ENCODE data around the gene BEND5.

The BEND5 gene

DNA sequence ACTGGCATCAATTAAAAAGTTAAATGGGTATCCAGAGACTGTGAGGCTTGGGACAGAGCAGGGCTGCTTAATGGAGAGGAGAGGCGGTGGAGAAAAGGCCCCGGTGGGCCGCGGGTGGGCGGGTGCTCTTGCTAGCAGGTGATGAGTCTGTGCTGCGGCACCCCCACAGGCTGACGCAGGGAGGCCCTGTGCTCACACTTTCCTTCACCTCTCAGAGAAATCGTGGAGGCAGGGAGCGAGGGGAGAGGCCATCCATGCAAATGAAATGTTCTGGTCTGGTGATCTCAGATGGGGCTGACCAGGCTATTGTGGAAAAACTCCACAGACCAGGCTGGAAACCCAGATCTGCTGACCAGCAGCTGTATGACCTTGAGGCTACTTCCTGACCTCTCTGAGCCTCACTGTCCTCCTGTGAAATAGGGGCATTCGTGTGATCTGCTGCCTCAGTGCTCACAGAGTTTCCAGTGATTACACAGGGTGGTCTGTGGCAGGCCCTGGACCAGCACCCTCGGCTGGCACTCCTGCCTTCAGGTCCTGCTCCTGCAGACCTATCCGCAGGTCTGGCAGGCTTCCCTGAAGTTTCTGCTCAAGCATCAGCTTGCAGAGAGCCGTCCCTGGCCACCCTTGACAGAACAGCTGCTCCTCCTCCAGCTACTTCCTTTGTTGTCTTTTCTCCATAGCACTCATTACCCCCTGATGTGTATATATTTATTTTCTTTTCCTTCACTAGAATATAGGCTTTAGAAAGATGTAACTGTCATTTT is 89.2 kb downstream of the BEND5 start:
- Mint-ChIP-seq H3K4me3 (no peak overlapping the region), H3K4me1 (ENCODE audit: low read depth) (no peaks in the 10 kb centered on the region), H3K36me3 (ENCODE audit: low read depth) (no peaks in the 10 kb centered on the region), H3K27me3 (ENCODE audit: low read depth) (no peaks in the 10 kb centered on the region), H3K27ac (no peak overlapping the region), H3K9me3 (no peaks in the 10 kb centered on the region)

DNA sequence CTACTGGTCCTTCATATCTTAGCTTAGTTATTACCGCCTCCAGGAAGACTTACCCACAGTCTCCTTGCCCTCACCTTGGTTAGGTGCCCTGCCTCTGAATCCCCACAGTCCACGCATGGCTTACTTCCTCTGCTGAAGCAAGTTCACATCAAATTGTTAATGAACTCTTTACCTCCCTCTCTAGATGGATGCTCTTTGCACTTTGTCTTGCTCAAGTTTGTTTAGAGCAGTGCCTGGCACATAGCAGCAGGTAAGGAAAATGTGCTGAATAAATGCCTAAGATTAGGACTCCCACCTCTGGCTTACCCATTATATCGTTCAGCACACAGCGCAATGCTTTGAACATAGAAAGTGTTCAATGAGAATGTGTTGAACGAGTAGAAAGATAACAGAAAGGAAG is 90.5 kb downstream of the BEND5 start:
- Mint-ChIP-seq H3K27ac (no peak overlapping the region), H3K36me3 (ENCODE audit: low read depth) (no peaks in the 10 kb centered on the region), H3K9me3 (no peaks in the 10 kb centered on the region), H3K4me3 (no peak overlapping the region), H3K4me1 (ENCODE audit: low read depth) (no peaks in the 10 kb centered on the region), H3K27me3 (ENCODE audit: low read depth) (no peaks in the 10 kb centered on the region)

DNA sequence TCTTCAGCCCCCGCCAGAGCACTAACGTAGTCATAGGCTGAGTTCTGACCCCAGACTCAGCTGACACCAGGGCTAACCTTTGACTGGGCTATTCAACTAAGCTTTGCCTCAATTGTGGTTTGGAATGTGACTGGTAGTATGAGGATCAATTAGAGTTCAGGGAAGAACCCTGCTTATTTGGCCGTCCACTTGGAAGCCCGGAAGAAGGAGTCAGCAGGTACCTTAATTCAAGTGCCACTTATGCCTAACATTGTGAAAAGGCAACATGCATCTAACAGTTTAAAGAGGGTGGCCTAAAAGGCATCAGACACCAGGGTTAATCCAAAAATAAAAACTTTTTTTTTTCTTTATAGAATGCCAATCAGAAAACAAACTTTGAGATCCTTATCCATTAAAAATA is 92.3 kb downstream of the BEND5 start:
- Mint-ChIP-seq H3K27ac (no peak overlapping the region), H3K4me1 (ENCODE audit: low read depth) (no peaks in the 10 kb centered on the region), H3K27me3 (ENCODE audit: low read depth) (no peaks in the 10 kb centered on the region), H3K9me3 (no peaks in the 10 kb centered on the region), H3K4me3 (no peak overlapping the region), H3K36me3 (ENCODE audit: low read depth) (no peaks in the 10 kb centered on the region)

DNA sequence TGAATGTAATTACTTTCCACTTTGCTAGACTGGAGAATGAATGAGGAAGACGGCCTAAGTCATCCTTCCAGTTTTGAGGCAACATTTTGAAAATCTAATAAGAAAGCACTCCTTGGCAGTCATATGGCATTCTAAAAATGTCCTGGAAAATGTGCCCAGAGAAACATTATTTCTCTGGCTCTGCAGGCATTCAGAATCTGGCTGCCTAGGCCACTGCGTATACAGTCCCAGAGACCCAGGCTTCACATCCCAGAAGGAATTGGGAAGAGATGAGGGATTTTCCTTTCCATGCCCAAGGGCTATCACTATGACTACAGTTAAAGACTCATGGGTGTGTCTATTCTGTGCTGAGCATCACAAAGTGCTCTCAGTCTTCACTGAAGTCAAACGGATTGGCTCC is 92.9 kb downstream of the BEND5 start:
- H3K36me3 Mint-ChIP-seq (ENCODE audit: low read depth), result no peaks in the 10 kb centered on the region
- no peaks in the 10 kb centered on the region for H3K4me1 Mint-ChIP-seq (ENCODE audit: low read depth)
- H3K27ac Mint-ChIP-seq, result no peak overlapping the region
- no peaks in the 10 kb centered on the region for H3K9me3 Mint-ChIP-seq
- H3K27me3 Mint-ChIP-seq (ENCODE audit: low read depth), result no peaks in the 10 kb centered on the region
- H3K4me3 Mint-ChIP-seq, result no peak overlapping the region

DNA sequence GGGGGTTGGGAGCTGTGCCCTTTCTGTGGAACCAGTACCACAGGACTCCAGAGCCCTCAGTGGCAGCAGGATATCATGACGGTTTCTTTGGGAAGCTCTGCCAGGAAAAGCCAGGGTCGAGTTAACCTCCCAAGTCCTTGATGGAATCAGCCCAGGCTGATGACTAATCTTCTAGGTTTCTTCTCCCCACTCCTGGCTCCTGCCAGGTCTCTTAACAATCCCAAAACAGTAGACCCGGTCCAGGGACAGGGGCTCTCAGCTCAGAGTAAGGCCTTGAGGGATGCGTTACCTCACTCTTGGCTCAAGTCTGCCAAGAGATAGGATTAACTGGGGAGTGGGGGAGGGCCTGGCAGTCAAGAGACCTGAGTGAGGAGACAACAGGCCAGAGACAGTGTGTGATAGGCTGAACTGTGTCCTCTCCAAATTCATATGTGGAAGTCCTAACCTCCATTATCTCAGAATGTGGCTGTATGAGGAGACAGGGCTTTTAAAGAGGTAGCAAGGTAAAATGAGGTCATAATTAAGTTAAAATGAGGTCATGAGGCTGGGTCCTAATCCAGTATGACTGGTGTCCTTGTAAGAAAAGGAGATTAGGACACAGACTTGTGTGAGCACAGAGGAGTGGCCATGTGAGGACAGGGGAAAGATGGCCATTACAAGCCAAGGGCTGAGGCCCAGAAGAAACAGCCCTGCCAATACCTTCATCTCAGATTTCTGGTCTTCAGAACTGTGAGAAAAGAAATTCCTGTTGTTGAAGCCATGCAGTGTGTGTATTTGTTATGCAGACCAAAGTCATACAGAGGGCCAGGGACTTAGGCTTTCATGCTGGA is 95.0 kb downstream of the BEND5 start:
- Mint-ChIP-seq H3K4me3 (no peak overlapping the region), H3K27ac (no peak overlapping the region), H3K27me3 (ENCODE audit: low read depth) (no peaks in the 10 kb centered on the region), H3K4me1 (ENCODE audit: low read depth) (no peaks in the 10 kb centered on the region), H3K9me3 (no peaks in the 10 kb centered on the region), H3K36me3 (ENCODE audit: low read depth) (no peaks in the 10 kb centered on the region)

DNA sequence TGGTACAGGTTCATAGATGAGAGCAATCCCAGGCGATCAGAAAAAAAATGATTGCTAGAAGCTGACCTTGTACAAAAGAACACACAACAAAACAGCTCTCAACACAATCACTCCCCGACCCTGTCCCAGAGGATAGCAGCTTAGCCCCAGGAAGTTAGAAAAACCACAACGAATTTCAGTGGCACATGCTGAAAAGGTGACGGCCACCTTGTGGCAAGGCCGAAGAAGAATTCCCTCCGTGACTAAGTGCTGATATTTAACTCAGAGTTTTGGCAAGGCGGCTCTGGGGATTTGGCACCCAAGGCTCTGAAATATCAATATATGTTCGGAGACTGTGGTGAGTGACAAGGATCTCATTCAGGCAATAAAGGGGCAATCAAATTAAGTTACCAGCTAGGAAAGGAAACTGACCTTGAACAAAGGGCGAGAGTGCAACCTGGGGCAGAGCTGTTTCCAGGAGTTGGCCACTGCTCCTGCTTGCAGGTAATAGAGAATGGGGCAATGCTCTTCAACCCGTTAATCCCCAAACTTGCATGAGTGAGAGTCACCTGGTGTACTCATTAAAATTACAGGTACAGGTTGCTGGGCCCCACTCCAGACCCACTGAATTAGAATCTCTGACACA is 96.2 kb downstream of the BEND5 start:
- no peak overlapping the region for H3K27ac Mint-ChIP-seq
- H3K4me3 Mint-ChIP-seq, result no peak overlapping the region
- no peaks in the 10 kb centered on the region for H3K36me3 Mint-ChIP-seq (ENCODE audit: low read depth)
- no peaks in the 10 kb centered on the region for H3K9me3 Mint-ChIP-seq
- no peaks in the 10 kb centered on the region for H3K27me3 Mint-ChIP-seq (ENCODE audit: low read depth)
- H3K4me1 Mint-ChIP-seq (ENCODE audit: low read depth), result no peaks in the 10 kb centered on the region

DNA sequence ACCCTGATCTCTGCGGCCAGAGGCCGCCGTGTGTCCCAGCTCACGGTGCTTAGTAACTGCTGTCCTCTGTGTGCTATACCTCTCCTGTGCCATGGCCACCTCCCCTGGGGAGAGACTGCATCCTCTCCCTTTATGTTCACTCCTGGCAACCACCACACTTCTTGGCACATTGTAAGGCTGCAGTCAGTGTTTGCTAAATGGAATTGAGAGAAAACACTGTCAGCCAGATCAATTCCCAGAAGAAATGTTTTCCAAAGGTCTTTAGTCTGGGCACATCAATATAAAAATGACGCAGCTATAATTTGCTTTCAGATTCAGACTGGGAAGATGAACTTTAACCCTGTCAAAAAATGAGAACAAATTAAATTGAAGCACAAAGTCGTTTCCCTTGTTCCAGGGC is 96.8 kb downstream of the BEND5 start:
- H3K9me3 Mint-ChIP-seq, result no peaks in the 10 kb centered on the region
- H3K27ac Mint-ChIP-seq, result no peak overlapping the region
- H3K4me3 Mint-ChIP-seq, result no peak overlapping the region
- no peaks in the 10 kb centered on the region for H3K27me3 Mint-ChIP-seq (ENCODE audit: low read depth)
- no peaks in the 10 kb centered on the region for H3K4me1 Mint-ChIP-seq (ENCODE audit: low read depth)
- no peaks in the 10 kb centered on the region for H3K36me3 Mint-ChIP-seq (ENCODE audit: low read depth)

DNA sequence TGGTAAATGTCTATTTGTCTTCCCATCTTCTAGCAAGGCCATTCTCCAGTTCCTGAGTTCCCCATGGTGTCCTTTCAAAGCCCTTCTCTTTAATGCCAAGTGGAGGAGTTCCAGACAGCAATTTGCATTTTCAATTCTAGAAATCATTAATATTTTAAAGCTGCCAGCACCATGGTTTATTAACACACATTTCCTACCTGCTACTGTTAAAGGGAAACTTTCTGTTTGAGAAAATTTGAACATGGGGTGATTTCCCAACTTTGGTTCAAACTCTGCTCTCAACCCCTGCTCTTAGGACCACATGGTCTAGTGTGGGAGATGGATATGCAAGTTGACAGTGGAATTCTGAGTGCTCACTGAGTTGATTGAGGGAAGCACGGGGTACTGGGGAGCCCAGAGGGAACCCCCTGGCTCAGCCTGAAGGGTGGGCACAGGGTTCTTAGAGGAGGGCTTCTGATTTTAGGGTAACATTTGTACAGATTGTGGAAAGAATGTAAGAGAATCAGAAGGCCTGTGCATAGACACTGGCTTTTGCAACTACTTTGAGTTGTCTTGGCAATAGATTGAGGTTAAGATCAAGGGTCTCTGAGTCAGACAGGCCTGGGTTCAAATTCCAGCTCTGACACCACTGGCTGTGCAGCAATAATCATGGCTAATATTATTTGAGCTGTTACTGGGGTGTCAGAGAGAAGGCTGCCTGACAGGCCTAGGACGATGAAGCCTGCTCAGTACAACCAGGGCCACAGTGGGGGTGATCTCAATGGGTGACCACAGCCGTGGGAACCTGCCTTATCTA is 97.8 kb downstream of the BEND5 start:
- Mint-ChIP-seq H3K27ac (no peak overlapping the region), H3K27me3 (ENCODE audit: low read depth) (peaks cover 2% of the 10 kb centered on the region), H3K9me3 (no peaks in the 10 kb centered on the region), H3K4me3 (no peak overlapping the region), H3K4me1 (ENCODE audit: low read depth) (no peaks in the 10 kb centered on the region), H3K36me3 (ENCODE audit: low read depth) (no peaks in the 10 kb centered on the region)

All from T-helper 1 cell treated with Interleukin-12 subunit alpha and Interleukin-12 subunit beta and Interleukin-4 antibody, amounts not matched to agents 30 μg/mL and 1 μg/mL, for 36 hours (primary cell).